ENCODE results near the gene ADAT1.
"Not testable (repeated sequence)": the region's sequence is repeated elsewhere in the genome, so short reads cannot be mapped to it uniquely, and the experiment has no call there.

Gene ADAT1

DNA sequence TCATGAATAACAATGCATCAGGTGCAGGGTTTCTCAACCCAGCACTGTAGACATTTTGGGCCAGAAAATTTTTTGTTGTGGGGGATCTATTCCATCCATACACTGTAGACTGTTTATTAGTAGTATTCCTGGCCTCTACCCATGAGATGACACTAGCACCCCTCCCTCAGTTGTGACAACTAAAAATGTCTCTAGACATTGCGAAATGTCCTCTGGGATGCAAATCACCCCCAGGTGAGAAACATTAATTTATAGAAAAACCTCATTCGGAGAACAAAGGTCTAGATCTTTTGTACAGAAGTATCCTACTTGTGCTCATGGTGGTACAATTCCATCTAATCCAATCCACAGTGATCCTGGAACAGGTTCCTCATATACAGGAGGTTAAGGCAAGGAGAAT, 4.3 kb downstream of the ADAT1 start:
- DNase-seq: no peak

DNA sequence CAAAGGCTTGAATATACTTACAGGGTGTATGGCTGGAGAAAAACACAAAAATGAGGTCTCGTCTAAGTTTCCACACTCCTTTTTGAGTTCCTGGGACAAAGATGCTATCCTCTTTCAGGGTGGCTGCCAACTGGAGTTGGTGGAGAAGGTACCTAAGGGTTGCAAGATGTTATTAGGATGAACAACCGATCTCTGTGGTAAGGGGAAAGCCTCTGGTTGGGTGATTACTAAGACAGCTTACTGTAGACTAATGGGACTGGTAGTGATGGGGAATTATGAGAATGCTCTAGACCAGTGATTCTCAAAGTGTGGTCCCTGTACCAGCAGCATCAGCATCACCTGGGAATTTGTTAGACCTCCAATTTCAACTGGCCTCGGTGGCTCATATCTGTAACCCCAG, 6.0 kb downstream of the ADAT1 start:
- no peak for DNase-seq

DNA sequence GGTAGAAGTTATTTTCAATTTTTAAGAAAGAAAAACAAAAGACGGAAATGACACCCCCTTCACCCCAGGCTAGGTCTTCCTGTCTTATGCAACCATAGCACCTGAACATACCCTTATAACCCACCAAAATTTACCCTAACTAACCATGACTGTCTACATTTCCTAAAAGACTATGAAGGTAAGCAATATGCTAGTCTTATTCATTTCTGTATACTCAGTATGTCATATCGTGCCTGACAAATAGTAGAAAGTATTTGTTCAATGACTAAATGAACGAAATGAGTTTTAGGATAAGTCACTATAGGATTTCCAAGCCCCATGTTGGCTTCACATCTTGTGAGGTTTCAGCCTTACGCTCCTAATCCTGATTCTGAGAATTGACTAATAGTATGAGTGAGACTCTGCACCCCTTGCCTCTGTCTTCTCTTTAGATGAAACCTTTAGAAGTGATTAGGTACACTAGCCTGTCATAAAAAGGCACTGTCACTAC, 6.5 kb downstream of the ADAT1 start:
- no peak for DNase-seq

DNA sequence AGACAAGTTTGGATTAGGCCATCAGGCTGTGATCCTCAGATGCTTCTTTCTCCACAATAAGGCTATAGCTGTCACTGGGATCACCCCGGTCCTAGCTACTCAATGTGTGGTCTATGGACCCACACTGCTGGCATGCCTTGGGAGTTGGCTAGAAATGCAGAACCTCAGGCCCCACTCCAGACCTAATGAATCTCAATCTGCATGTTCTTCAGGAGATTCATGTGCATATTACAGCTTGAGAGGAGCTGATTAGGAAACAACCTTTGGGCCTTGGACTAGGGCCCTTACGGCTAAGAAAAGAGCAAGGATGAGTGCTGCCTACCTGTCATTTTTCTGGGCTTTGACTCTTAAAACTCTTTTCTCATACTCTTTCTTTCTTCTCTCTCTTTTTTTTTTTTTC, 7.5 kb downstream of the ADAT1 start:
- no peak for DNase-seq

DNA sequence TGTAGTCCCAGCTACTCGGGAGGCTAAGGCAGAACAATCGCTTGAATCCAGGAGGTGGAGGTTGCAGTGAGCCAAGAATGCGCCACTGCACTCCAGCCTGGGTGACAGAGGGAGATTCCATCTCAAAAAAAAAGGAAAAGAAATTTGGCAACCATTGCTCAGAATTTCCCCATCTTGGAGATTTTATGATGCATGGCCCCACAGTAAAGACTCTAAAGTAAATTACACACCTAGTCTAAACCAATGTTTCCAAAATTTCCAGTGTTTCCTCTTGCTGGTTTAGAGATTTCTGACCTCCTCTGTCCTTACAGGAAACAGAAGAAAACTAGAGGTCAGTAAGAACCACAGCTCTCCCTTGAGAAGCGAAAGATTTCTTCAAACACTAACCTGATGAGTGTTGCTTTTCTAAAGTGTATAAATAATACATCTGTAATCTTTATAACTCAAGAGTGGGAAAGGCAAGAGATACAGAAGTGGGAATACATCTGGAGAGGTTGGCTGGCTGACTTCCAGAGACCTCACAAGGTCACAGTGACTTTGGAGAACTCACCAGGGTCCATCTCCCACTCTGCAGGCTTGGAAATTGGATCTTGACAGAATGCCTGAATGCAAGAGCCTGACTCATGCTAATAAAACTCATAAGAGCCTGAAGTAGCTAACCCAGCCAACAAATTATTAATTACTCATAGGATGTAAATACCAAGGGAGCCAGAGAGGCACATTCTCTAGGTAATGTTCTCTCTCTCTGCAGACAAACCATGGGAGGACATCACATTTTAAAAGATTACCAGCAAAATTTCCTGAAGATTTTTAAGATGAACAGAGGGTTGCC, 8.8 kb downstream of the ADAT1 start:
- no peak for DNase-seq

DNA sequence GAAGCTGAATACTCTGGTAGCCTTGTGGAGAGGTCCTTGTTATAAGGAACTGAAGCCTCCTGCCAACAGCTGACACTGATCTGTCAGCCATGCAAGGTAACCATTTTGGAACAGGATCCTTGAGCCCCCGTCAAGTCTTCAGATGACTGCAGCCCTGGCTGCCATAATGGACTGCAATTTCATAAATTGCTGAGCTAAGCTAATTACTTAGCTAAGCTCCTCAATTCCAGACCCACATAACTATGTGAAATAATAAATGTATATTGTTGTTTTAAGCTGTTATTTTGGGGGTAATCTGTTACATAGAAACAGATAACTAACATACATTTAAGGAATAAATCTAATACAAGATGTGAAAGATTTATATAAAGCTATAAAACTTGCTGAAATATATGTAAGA, 16.6 kb downstream of the ADAT1 start:
- DNase-seq: no peak

DNA sequence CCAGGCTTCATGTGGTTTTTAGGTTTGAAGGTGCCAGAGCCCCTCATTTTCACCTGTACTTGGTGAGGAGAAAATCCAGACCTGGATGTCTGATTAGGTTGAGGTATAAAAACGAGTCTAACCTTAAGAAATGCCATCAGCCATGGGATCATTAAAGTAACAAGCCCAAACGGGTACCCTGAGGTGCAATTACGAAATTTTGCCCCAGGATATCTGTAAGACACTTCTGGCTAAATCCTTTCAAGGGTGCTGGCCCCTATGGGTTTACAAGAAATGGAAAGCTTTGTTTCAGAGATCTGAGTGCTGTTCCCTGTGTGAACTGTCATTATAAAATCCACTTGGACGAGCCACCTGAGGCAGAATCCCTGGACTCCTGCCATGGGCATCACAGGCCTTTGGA, 19.8 kb downstream of the ADAT1 start:
- DNase-seq: no peak

DNA sequence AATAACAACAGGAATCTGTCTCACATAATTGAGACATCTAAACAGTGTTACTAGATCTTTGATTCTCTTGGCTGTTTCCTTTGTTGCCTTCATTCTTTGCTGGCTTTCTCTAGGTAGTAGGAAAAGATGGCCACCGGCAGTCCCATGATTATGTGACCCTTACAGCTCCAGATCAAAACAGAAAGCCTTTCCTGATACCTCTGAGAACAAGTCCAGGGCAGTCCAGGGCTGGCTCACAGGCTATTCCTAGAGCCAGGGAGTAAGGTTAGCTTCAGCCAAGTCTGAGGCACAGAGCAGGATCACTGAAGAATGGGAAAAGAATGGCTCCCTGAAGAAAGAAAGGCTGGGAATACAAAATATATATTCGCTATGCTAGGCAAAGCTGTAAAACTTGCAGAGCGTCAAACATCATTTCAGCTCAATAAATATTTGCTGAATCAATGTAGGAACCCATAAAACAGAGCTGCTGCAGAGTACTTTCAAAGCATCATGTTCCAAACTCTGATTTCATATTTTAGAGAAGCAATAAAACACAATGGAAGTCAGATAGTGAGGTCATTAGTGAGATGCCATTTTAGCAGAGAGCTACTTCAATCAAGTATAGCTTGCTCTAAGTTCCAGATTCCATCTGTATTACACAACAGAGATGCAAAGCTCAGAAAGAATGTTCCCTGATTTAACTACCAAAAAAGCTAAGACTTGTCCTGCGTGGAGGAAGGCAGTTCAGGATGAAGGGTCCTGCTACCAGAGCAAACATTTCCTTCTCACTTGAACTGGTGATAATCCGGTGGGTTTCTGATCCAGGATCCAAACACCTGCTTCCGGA, 23.4 kb downstream of the ADAT1 start:
- DNase-seq: no peak

DNA sequence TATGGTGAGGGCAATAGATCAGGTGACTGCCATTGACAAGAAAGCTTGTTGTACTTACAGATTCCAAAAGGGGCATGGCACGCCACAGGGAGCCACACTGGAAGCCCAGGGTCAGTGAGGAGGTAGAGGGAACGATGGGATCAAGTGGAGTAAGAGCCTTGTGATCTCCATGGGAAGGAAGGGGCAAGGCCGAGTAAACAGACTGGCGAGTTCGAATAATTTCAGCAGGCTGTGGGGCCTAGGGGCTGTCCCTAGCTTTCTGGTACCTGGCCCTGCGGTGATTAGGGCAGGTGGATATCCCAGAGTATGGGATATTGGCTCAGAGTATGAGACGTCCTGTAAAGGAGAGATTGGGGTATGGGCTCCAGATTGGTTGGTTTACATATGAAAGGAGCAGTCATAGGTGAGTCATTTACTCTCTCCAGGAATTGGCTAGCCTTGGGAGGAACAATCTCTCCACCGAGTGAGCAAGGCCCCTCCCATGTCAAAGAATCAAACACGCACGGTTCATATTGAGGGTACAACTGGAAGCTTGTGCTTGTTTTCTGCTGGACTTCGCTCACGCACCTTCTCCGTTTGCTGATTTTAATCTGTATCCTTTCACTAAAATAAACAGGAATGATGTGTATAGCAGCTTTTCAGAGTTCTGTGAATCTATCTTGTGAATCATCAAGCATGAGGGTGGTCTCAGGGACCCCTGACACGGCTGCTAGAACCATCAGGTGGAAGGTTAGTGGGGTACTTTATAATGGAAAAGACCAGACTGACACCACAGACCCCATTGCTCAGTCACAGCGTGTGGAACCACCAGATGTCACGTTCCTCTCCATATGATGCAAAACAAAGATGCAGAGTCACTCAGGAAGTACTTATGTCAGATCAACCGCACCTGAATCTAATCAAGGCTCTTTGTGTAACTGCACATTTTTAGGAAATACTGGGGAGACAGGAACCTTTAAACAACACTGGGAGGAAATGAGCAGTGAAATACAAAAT, 29.0 kb downstream of the ADAT1 start:
- no peak for DNase-seq

DNA sequence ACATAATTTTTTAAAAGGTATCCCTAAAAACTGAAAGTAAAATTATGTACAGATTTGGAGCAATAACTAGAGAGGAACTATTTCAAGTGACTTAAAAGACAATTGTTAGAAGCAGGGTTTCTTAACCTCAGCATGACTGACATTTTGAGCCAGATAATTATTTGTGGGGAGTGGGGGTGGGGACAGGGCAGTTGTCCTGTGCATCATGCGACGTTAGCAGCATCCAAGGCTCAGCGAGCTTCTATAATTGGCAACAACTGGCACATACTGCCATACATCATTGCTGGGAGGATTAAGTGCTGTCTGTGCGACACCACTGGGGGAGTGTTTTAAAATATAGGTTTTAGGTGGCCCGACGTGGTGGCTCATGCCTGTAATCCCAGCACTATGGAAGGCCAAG, 29.8 kb downstream of the ADAT1 start:
- no peak for DNase-seq

DNA sequence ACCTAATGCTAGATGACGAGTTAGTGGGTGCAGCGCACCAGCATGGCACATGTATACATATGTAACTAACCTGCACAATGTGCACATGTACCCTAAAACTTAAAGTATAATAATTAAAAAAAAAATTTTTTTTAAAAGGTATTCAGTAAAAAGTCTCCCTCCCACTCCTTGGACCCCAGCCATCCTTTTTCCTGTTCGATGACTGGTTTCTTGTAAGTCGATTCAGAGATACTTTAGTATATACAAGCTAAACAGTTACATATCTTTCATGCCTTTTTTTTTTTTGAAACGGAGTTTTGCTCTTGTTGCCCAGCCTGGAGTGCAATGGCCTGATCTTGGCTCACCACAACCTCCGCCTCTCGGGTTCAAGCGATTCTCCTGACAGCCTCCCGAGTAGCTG, 31.2 kb downstream of the ADAT1 start:
- DNase-seq: not testable (repeated sequence)

DNA sequence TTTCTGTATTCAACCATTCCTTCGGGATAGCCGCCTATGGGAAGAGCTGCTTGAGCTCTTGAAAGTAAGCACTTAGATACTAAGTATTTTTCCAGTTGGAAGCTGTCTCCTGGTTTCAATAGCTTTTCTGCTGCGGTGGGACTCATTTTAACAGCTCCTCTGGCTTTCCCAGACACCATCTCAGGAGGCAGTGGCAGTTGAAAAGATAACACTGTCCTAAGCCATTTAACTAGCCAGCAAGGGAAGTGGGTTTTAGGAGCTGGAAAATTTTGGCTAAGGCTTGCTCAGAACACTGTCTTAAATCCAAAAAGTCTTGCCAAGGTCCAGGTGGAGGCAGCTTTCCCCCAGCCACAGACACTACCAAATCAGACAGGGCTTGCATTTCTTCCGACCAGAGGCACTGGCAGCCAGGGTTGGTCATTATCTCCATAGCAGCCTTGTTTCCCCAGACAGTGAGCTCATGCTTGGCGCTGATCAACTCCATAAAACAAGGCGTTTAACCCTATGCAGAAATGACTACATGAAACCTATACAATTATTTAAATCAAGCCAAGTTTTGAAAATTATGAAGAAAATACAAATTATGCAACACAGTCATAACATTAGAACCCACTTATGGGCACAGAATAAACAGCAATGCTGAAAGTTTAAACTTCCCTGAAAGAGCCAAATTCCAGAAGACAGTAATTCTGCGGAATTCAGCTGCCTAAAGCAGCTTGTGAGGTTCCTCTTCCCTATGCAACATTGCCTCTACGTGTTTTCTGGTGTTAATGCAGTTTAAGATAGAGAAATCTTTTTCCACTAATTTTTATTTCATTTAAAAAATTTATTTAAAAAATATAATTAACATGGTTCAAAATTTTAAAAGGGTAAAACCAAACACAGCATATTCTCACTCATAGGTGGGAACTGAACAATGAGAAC, 31.9 kb downstream of the ADAT1 start:
- no peak for DNase-seq

DNA sequence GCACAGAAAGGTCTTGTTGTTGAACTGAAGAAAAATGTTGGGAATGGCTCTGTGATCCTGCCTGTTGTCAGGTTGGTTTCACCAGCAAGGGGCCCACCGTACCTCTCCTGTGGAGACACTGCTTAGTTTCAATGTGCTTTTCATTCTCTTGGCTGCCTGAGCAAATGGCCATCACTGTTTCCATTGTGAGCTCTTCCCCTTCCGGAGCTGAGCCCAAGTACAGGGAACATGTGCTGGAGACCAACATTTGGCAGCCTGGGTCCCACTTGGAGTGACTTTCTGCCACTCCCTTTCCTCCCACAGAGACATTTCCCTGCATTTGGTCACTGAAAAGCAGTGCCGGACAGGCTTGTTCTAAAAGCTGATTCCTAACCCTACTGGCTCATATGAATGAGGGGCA, 33.8 kb downstream of the ADAT1 start:
- DNase-seq: no peak

DNA sequence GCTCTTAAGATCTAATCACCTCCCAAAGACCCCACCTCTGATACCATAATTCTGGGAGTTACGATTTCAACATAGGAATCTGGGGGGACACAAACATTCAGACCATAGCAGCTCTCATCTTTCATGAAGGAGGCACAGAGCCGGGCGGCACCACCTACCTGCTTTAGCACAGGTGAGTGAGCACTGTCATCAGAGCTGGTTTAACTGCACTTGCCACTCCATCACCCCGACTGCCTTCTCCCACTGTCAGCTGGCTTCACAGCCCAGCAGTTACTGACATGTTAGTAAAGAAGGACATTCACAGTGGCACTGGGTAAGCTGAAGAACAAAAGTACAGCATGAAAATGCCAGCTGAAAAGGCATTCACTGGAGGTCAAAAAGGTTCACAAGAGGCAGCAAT, 34.4 kb downstream of the ADAT1 start:
- DNase-seq: no peak

DNA sequence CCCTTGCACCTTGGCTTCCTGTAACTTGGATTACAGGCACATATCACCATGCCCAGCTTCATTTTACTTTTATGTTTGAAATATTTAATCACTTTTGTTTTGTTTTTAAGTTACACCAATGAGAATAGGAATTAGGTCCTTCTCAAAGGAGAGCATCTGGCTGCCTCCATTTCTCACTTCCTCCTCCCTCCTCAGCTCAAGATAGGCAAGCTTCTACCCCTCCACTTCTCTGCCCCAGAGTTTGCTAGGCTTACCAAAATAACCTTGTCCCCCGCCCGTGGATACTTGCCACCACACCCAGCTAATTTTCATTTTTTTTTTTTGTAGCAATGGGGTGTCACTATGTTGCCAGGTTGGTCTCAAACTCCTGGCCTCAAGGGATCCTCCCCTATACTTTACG, 39.0 kb downstream of the ADAT1 start:
- no peak for DNase-seq

DNA sequence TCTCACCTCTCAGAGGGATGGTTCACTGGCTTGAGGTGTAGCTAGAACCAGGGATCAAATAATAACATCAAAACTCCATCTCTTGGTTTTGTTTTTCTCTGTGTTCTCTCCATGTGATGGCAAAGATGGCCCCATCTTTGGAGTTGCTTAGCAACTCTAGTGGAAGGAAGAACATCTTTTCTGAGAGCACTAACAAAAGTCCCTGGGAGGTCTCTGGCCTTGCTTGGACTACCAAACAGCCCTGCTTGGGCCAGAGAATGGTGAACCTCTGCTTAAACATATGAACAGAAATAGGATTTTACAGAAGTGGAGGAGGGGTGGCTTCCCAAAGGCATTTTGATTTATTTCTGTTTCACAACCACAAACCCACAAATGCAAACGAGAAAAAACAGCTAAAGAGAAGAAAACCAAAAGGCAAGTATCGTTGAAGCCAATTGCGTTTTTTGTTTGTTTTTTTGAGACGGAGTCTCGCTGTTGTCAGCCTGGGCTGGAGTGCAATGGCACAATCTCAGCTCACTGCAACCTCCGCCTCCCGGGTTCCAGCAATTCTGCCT, 43.7 kb downstream of the ADAT1 start:
- DNase-seq: no peak

DNA sequence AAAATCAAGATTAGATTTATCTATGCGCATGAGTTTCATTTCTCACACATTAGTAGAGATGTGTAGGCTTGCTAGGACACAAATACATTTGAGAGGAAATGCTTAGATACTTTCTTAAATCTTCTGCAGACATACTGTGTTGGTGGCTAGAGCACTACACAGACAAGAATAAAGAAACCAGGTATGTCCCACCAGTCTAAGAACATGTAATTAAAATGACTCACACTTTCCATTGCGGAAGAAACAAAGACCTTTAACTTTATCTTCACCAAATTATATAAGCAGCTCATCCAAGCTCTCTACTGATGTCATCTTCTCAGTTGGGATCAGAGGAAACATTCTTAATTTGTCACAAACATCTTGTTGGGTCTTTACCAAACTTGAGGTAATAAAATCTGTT, 44.4 kb downstream of the ADAT1 start:
- no peak for DNase-seq

DNA sequence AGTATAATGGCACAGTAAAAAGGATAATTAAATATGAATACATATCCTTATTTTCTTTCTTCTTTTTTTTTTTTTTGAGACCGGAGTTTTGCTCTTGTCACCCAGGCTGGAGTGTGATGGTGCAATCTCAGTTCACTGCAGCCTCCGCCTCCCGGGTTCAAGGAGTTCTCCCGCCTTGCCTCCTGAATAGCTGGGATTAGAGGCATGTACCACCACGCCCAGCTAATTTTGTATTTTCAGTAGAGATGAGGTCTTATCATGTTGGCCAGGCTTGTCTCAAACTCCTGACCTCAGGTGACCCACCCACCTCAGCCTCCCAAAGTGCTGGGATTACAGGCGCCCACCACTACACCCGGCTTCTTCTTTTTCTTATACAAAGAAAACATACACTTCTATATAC, 44.9 kb downstream of the ADAT1 start:
- no peak for DNase-seq

DNA sequence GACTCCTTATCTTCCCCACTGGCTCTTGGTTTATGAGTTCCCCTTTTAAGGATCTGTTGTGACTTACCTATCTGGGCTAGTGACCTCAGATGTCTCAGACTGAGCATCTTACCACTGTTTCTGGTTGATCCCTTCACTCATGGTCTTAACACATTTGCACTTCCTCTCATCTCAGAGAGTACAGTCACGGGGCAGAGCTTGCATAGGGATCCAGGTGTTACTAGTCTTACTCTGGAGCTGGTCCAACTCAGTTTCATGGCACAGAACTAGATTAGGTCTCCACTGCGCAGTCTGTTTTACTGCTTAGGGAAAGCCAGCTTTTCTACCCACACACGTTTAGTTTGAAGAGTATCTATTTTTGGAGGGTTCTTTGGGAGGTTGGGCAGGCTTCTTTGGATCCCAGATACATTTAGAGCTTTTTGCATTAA, 46.7 kb downstream of the ADAT1 start:
- DNase-seq: no peak

DNA sequence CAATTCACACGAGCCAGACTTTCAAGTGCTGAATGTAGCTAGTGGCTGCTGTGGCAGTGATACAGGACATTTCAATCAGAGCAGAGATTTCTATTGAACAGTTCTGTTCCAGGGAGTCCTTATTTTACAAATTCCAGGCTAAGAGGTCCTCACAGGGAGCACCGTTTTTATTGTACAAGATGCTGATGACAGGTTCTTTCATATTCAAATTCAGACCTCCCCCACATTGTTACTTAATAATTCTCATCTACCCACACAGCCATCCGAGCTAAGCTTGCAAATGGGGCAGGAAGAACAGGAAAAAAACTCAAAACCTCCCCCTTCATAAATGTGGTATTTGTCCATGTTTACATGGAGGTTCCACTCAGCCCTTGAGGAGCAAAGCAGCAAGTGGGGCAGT, 47.1 kb downstream of the ADAT1 start:
- DNase-seq: no peak

DNA sequence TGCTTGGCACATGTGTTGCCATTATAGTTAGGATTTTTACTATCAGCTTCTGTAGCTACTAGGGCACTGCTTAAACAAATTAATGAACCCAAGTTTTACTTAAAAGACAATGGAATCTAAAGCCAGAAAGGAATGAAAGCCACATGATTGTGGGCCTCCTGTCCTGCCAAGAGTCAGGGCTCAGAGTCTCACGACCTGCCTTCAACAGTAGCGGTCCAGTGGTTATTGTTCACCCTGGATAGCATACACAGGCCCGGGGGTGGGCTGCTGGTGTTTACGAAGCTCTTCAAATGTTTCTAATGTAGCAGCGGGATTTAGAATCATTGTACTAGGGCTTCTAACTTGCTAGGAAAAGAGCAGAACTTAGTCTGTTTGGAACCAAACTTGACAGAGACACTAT, 49.1 kb downstream of the ADAT1 start:
- DNase-seq: no peak

All from GDM1 (cell line).